HCT116 (cell line): Measurements from ENCODE around the gene GLRX3. TPM values are rescaled to one million over a fixed set of nuclear protein-coding genes. Genes with fewer than 3 reads are reported as not detected.

Experiments used
- ATAC-seq: fragments of 200-7000 bp; cut with Tn5 transposase; 2 replicates; pipeline ENCODE4 v1.9.1; 2020; ENCODE audit warnings: mild to moderate bottlenecking, moderate library complexity
- BruUV-seq: library from RNA; stranded (reverse); fragments of 400-500 nt; replicated peaks from 2 replicates; lab custom pipeline; 2021; lab: Mats Ljungman, UMichigan
- CTCF ChIA-PET: fragments of 300-600 bp; sonication (Branson Sonifier 250); formaldehyde crosslinking; loops from one replicate; lab custom pipeline; 2021; ENCODE audit warnings: antibody characterized with exemption; lab: Charles Lee
- POLR2A ChIA-PET: fragments of 300-600, 350-600 bp; sonication (Branson Sonifier 250); formaldehyde crosslinking; loops from one replicate; lab custom pipeline; 2021; ENCODE audit warnings: antibody characterized with exemption; lab: Charles Lee
- RAD21 ChIA-PET, 2 experiments: fragments of 300-600 bp; sonication (Branson Sonifier 250); formaldehyde crosslinking; loops; one replicate each; lab custom pipeline; 2023; ENCODE audit warnings: low total read pairs in 2 of 2; ENCODE audit not compliant: uncharacterized antibody in 2 of 2, unreplicated experiment in 2 of 2, low non-redundant PET in 1 of 2; lab: Charles Lee
- DNase-seq: peaks from one replicate; pipeline ENCODE4 v3.0.0-alpha.2; 2010; ENCODE audit warnings: low read depth, low spot score
- H2AFZ ChIP-seq: fragments of 200-600 bp; shearing (Covaris generic), sonication (generic); 2 replicates; pipeline ENCODE4 v1.6.1; 2017; ENCODE audit warnings: low read depth, mixed run types, mixed read lengths, antibody characterized with exemption, low read length; ENCODE audit not compliant: poor library complexity, severe bottlenecking
- H3K27ac ChIP-seq: 2 replicates; pipeline ENCODE4 v1.5.1; 2012; ENCODE audit warnings: low read depth, low read length
- H3K27me3 ChIP-seq: fragments of 200-600 bp; sonication (generic); 2 replicates; pipeline ENCODE4 v1.6.1; 2016; ENCODE audit warnings: mixed run types, low read length, mixed read lengths; ENCODE audit not compliant: insufficient read depth
- H3K36me3 ChIP-seq, 2 experiments: fragments of 200-500 bp in 1 of 2; fragments of 200-600 bp in 1 of 2; sonication (Bioruptor generic) in 1 of 2; sonication (generic) in 1 of 2; 2 replicates each; pipeline versions ENCODE4 v1.5.1 to v1.6.1; 2014 to 2016; ENCODE audit warnings: low read length in 2 of 2, inconsistent platforms in 1 of 2, mixed read lengths in 1 of 2, mixed run types in 1 of 2; ENCODE audit not compliant: insufficient read depth in 2 of 2, control insufficient read depth in 1 of 2
- H3K4me1 ChIP-seq, 2 experiments: fragments of 200-600 bp in 1 of 2; sonication (generic) in 1 of 2; 2 replicates each; pipeline versions ENCODE4 v1.5.1 to v1.6.1; 2012 to 2017; ENCODE audit warnings: low read length in 2 of 2, inconsistent platforms in 1 of 2, mild to moderate bottlenecking in 1 of 2, mixed read lengths in 1 of 2, mixed run types in 1 of 2, moderate library complexity in 1 of 2; ENCODE audit not compliant: insufficient read depth in 2 of 2, control insufficient read depth in 1 of 2
- H3K4me2 ChIP-seq: fragments of 200-600 bp; sonication (generic); 2 replicates; pipeline ENCODE4 v1.6.1; 2017; ENCODE audit warnings: mixed run types, low read length, mixed read lengths
- H3K4me3 ChIP-seq, 2 experiments: fragments of 200-600 bp in 1 of 2; sonication (generic) in 1 of 2; replicated peaks in 1 of 2; 2 replicates each; pipeline ENCODE4 v1.5.1; 2011 to 2016; ENCODE audit warnings: low read length in 2 of 2, control low read depth in 1 of 2, low read depth in 1 of 2, mild to moderate bottlenecking in 1 of 2, mixed read lengths in 1 of 2, mixed run types in 1 of 2
- H3K79me2 ChIP-seq: fragments of 200-600 bp; sonication (generic); 2 replicates; pipeline ENCODE4 v1.6.1; 2017; ENCODE audit warnings: mild to moderate bottlenecking, mixed run types, low read length, moderate library complexity, mixed read lengths; ENCODE audit not compliant: insufficient read depth
- H3K9ac ChIP-seq: fragments of 200-600 bp; sonication (generic); 2 replicates; pipeline ENCODE4 v1.6.1; 2016; ENCODE audit warnings: low read length, mixed read lengths
- H3K9me2 ChIP-seq: fragments of 200-600 bp; sonication (generic), shearing (Covaris generic); 2 replicates; pipeline ENCODE4 v1.6.1; 2017; ENCODE audit warnings: mixed run types, mild to moderate bottlenecking, moderate library complexity; ENCODE audit not compliant: insufficient read depth
- H3K9me3 ChIP-seq, 2 experiments: fragments of 200-500 bp in 1 of 2; fragments of 200-600 bp in 1 of 2; sonication (Bioruptor generic) in 1 of 2; sonication (generic) in 1 of 2; 2 replicates each; pipeline ENCODE4 v1.6.1; 2014 to 2017; ENCODE audit warnings: low read length in 2 of 2, mixed read lengths in 2 of 2, inconsistent platforms in 1 of 2, low read depth in 1 of 2, mild to moderate bottlenecking in 1 of 2, mixed run types in 1 of 2, moderate library complexity in 1 of 2; ENCODE audit not compliant: control insufficient read depth in 1 of 2, insufficient read depth in 1 of 2
- H4K20me1 ChIP-seq: fragments of 200-600 bp; sonication (generic), shearing (Covaris generic); 2 replicates; pipeline ENCODE4 v1.6.1; 2017; ENCODE audit warnings: mixed run types, mild to moderate bottlenecking, moderate library complexity; ENCODE audit not compliant: insufficient read depth
- ATF3 ChIP-seq: IDR thresholded peaks from 2 replicates; pipeline ENCODE4 v1.6.1; 2012
- CBX3 ChIP-seq: IDR thresholded peaks from 2 replicates; pipeline ENCODE4 v1.6.1; 2012; ENCODE audit warnings: low read depth
- CEBPB ChIP-seq: IDR thresholded peaks from 2 replicates; pipeline ENCODE4 v1.6.1; 2012; ENCODE audit warnings: low read depth
- CTCF ChIP-seq, 3 experiments: fragments of 200-600 bp in 1 of 3; sonication (generic) in 1 of 3; IDR thresholded peaks in 2 of 3; conservative IDR thresholded peaks in 1 of 3; 2 replicates each; pipeline ENCODE4 v1.5.1; 2012 to 2017; ENCODE audit warnings: low read depth in 2 of 3, low read length in 2 of 3, antibody characterized with exemption in 1 of 3, borderline replicate concordance in 1 of 3, control low read depth in 1 of 3, mild to moderate bottlenecking in 1 of 3, mixed read lengths in 1 of 3, mixed run types in 1 of 3, moderate library complexity in 1 of 3; ENCODE audit not compliant: insufficient read depth in 1 of 3
- EGR1 ChIP-seq: IDR thresholded peaks from 2 replicates; pipeline ENCODE4 v1.6.1; 2012; ENCODE audit warnings: low read depth
- EZH2phosphoT487 ChIP-seq: fragments of 200-600 bp; IDR thresholded peaks from 2 replicates; pipeline ENCODE4 v1.6.1; 2018; ENCODE audit warnings: antibody characterized with exemption, borderline replicate concordance
- JUND ChIP-seq: IDR thresholded peaks from 2 replicates; pipeline ENCODE4 v1.6.1; 2012
- POLR2AphosphoS5 ChIP-seq: IDR thresholded peaks from 2 replicates; pipeline ENCODE4 v1.6.1; 2011; ENCODE audit warnings: mild to moderate bottlenecking, low read depth, low read length, moderate library complexity
- REST ChIP-seq: IDR thresholded peaks from 2 replicates; pipeline ENCODE4 v1.6.1; 2012; ENCODE audit warnings: low read depth
- SIN3A ChIP-seq: IDR thresholded peaks from 2 replicates; pipeline ENCODE4 v1.6.1; 2012; ENCODE audit warnings: low read depth
- SP1 ChIP-seq: IDR thresholded peaks from 2 replicates; pipeline ENCODE4 v1.6.1; 2012; ENCODE audit warnings: low read depth
- SRF ChIP-seq: IDR thresholded peaks from 2 replicates; pipeline ENCODE4 v1.6.1; 2012; ENCODE audit warnings: low read depth
- TCF7L2 ChIP-seq: IDR thresholded peaks from 2 replicates; pipeline ENCODE4 v1.7.0; 2011; ENCODE audit warnings: borderline replicate concordance, inconsistent platforms; ENCODE audit not compliant: insufficient read depth, insufficient read length; ENCODE audit errors: extremely low read depth
- YY1 ChIP-seq: IDR thresholded peaks from 2 replicates; pipeline ENCODE4 v1.6.1; 2011; ENCODE audit warnings: low read length, low read depth, moderate library complexity, mild to moderate bottlenecking; ENCODE audit not compliant: insufficient replicate concordance; ENCODE audit errors: extremely low read depth
- ZFX ChIP-seq: fragments of 450-650 bp; IDR thresholded peaks from 2 replicates; pipeline ENCODE4 v1.6.1; 2017
- intact Hi-C: fragments of 100-400 bp; cut with micrococcal nuclease; formaldehyde crosslinking; loops from 2 replicates; pipeline ENCODE4 v1.10.0; 2022
- total RNA-seq: library from RNA; stranded (reverse); gene quantifications from one replicate; pipeline ENCODE4 v1.2.1, GENCODE V29; 2021; ENCODE audit not compliant: unreplicated experiment

The GLRX3 gene
- total RNA-seq, 1 experiment from 2014 or later: 59.1 TPM

- TF ChIP-seq REST (no peak), JUND (no peak), EGR1 (no peak), SIN3A (peak; percentile 17; the same call in 1 of the 2 replicates), CEBPB (no peak), EZH2phosphoT487 (no peak), ATF3 (no peak)
Measured at GRCh38 chr10:130111113-130111851, 24.9 kb upstream of the GLRX3 start (continued).

GRCh38 chr10:130111852-130112180 is 24.4 kb upstream of the GLRX3 start:
- RAD21 ChIA-PET: no interaction called here
- Histone ChIP-seq H3K4me1 (peaks cover 5 to 18% of the 10 kb centered on the region in 2 experiments), H4K20me1 (no peaks in the 10 kb centered on the region), H2AFZ (no peak overlapping the region), H3K4me2 (peak overlapping the region; percentile 89), H3K27ac (peak overlapping the region; percentile 70), H3K27me3 (no peaks in the 10 kb centered on the region), H3K9ac (peak overlapping the region; percentile 92), H3K4me3 (peak overlapping the region; percentile 72 to 73), H3K9me2 (no peaks in the 10 kb centered on the region), H3K9me3 (no peaks in the 10 kb centered on the region), H3K79me2 (no peaks in the 10 kb centered on the region), H3K36me3 (no peaks in the 10 kb centered on the region)
- POLR2A ChIA-PET: interaction anchor here (2.7 kb wide), 1 partner anchor 24 kb away, joined by 11 read pairs; the partner anchor contains the start of gene GLRX3
- intact Hi-C loops: loop anchor here (1.0 kb wide), 1 partner anchor 24 kb away; the partner anchor contains the start of gene GLRX3
- ATAC-seq (no peak), DNase-seq (no peak)
- CTCF ChIA-PET: interaction anchor here (1.1 to 2.7 kb wide), 3 partner anchors 14 to 25 kb away, joined by 3 to 16 read pairs (median 6); partner anchors contain the start of gene GLRX3
- BruUV-seq: no TSS peak
- TF ChIP-seq TCF7L2 (no peak), ATF3 (no peak), EZH2phosphoT487 (no peak), SIN3A (no peak), JUND (no peak), CBX3 (no peak), SP1 (no peak), YY1 (no peak), SRF (no peak), ZFX (no peak), POLR2AphosphoS5 (no peak), EGR1 (no peak), CTCF (IDR thresholded peaks at IDR 0.05 in 2 of 3, conservative IDR thresholded peaks at IDR 0.05 in 1 of 3; ENCODE audit: borderline replicate concordance in 1 of 3, insufficient read depth in 1 of 3, low read depth in 2 of 3, low read length in 2 of 3) (no peak)
